WTC11 (cell line): ENCODE results near the gene TEX54. TPM values are rescaled to one million over a fixed set of nuclear protein-coding genes. Genes with fewer than 3 reads are reported as not detected.

Source experiments
- ATAC-seq: fragments of 200-7000 bp; cut with Tn5 transposase; 2 replicates; pipeline ENCODE4 v1.10.0; 2021; ENCODE audit warnings: mild to moderate bottlenecking, moderate library complexity
- CTCF ChIA-PET: fragments of 300-600 bp; sonication (Branson Sonifier 250); formaldehyde crosslinking; loops from one replicate; lab custom pipeline; 2021; ENCODE audit warnings: antibody characterized with exemption; lab: Charles Lee
- POLR2A ChIA-PET: fragments of 350-600 bp; sonication (Branson Sonifier 250); formaldehyde crosslinking; loops from one replicate; lab custom pipeline; 2021; ENCODE audit warnings: antibody characterized with exemption; lab: Charles Lee
- DNase-seq: peaks from one replicate; pipeline ENCODE4 v3.0.0; 2021; ENCODE audit warnings: low spot score
- H3K27ac Mint-ChIP-seq: 2 replicates; pipeline ENCODE4 v1.8.0; 2021; ENCODE audit warnings: mixed read lengths
- H3K27me3 Mint-ChIP-seq: 2 replicates; pipeline ENCODE4 v1.8.0; 2021; ENCODE audit warnings: low read depth, mild to moderate bottlenecking, moderate library complexity, mixed read lengths
- H3K36me3 Mint-ChIP-seq: 2 replicates; pipeline ENCODE4 v1.8.0; 2021; ENCODE audit warnings: mixed read lengths
- H3K4me1 Mint-ChIP-seq: 2 replicates; pipeline ENCODE4 v1.8.0; 2022; ENCODE audit warnings: mixed read lengths
- H3K4me3 Mint-ChIP-seq: 2 replicates; pipeline ENCODE4 v1.8.0; 2021; ENCODE audit warnings: mild to moderate bottlenecking, moderate library complexity, mixed read lengths
- H3K9me3 Mint-ChIP-seq: 2 replicates; pipeline ENCODE4 v1.8.0; 2021; ENCODE audit warnings: mixed read lengths
- E2F4 ChIP-seq: sonication (generic); formaldehyde crosslinking; IDR thresholded peaks from 2 replicates; pipeline ENCODE4 v1.8.1; 2022; ENCODE audit warnings: low read depth, mild to moderate bottlenecking, moderate library complexity, missing genetic modification reagents, borderline replicate concordance
- ELF4 ChIP-seq: sonication (generic); formaldehyde crosslinking; IDR thresholded peaks from 2 replicates; pipeline ENCODE4 v1.8.1; 2022; ENCODE audit warnings: low read depth, mild to moderate bottlenecking, moderate library complexity, missing genetic modification reagents
- FOXP4 ChIP-seq: sonication (generic); formaldehyde crosslinking; IDR thresholded peaks from 2 replicates; pipeline ENCODE4 v1.8.0; 2022; ENCODE audit warnings: mild to moderate bottlenecking, missing genetic modification reagents
- GABPB1 ChIP-seq: sonication (generic); formaldehyde crosslinking; IDR thresholded peaks from 2 replicates; pipeline ENCODE4 v1.8.1; 2023; ENCODE audit warnings: mild to moderate bottlenecking, missing genetic modification reagents
- HMGA2 ChIP-seq: fragments of 250-450 bp; sonication (Bioruptor Pico); IDR thresholded peaks from 2 replicates; pipeline ENCODE4 v1.4.0; 2021; ENCODE audit warnings: mild to moderate bottlenecking, moderate library complexity
- MYBL2 ChIP-seq: sonication (generic); formaldehyde crosslinking; IDR thresholded peaks from 2 replicates; pipeline ENCODE4 v1.8.1; 2023; ENCODE audit warnings: mild to moderate bottlenecking, moderate library complexity, missing genetic modification reagents
- NFATC4 ChIP-seq: fragments of 250-450 bp; sonication (Bioruptor Pico); IDR thresholded peaks from 2 replicates; pipeline ENCODE4 v1.9.0; 2021; ENCODE audit warnings: mild to moderate bottlenecking
- NFYB ChIP-seq: sonication (generic); formaldehyde crosslinking; conservative IDR thresholded peaks from 2 replicates; pipeline ENCODE4 v1.8.0; 2022; ENCODE audit warnings: low read depth, missing genetic modification reagents
- PRDM15 ChIP-seq: sonication (generic); formaldehyde crosslinking; IDR thresholded peaks from 2 replicates; pipeline ENCODE4 v1.8.0; 2022; ENCODE audit warnings: missing genetic modification reagents
- SMAD4 ChIP-seq: sonication (generic); formaldehyde crosslinking; IDR thresholded peaks from 2 replicates; pipeline ENCODE4 v1.8.0; 2022; ENCODE audit warnings: mild to moderate bottlenecking, missing genetic modification reagents
- SP1 ChIP-seq: sonication (generic); formaldehyde crosslinking; conservative IDR thresholded peaks from 2 replicates; pipeline ENCODE4 v1.8.1; 2022; ENCODE audit warnings: missing genetic modification reagents
- TCF7 ChIP-seq: sonication (generic); formaldehyde crosslinking; IDR thresholded peaks from 2 replicates; pipeline ENCODE4 v1.8.0; 2022; ENCODE audit warnings: mild to moderate bottlenecking, low read depth, missing genetic modification reagents, moderate library complexity
- TEAD4 ChIP-seq: sonication (generic); formaldehyde crosslinking; IDR thresholded peaks from 2 replicates; pipeline ENCODE4 v1.8.0; 2022; ENCODE audit warnings: mild to moderate bottlenecking, missing genetic modification reagents
- USF2 ChIP-seq: sonication (generic); formaldehyde crosslinking; IDR thresholded peaks from 2 replicates; pipeline ENCODE4 v1.8.1; 2023; ENCODE audit warnings: mild to moderate bottlenecking, missing genetic modification reagents, moderate library complexity
- ZNF281 ChIP-seq: sonication (generic); formaldehyde crosslinking; IDR thresholded peaks from 2 replicates; pipeline ENCODE4 v1.8.0; 2023; ENCODE audit warnings: mild to moderate bottlenecking, missing genetic modification reagents
- ZNF317 ChIP-seq: sonication (generic); formaldehyde crosslinking; IDR thresholded peaks from 2 replicates; pipeline ENCODE4 v1.8.1; 2023; ENCODE audit warnings: low read depth, mild to moderate bottlenecking, moderate library complexity, missing genetic modification reagents, borderline replicate concordance
- total RNA-seq: library from RNA; stranded (reverse); gene quantifications from 3 replicates; pipeline ENCODE4 v1.2.3, GENCODE V29; 2021
- TF ChIP-seq, protein P1 (sequence below): fragments of 250-450 bp; sonication (Bioruptor Pico); IDR thresholded peaks from 2 replicates; pipeline ENCODE4 v1.9.0; 2021; ENCODE audit warnings: mild to moderate bottlenecking
- TF ChIP-seq, protein P2 (sequence below): sonication (generic); formaldehyde crosslinking; IDR thresholded peaks from 2 replicates; pipeline ENCODE4 v1.8.0; 2023; ENCODE audit warnings: missing genetic modification reagents
- TF ChIP-seq, protein P3 (sequence below): fragments of 250-450 bp; sonication (Bioruptor Pico); IDR thresholded peaks from 2 replicates; pipeline ENCODE4 v1.9.0; 2021; ENCODE audit warnings: mild to moderate bottlenecking

The TEX54 gene
- total RNA-seq, 1 experiment from 2014 or later: not detected

DNA sequence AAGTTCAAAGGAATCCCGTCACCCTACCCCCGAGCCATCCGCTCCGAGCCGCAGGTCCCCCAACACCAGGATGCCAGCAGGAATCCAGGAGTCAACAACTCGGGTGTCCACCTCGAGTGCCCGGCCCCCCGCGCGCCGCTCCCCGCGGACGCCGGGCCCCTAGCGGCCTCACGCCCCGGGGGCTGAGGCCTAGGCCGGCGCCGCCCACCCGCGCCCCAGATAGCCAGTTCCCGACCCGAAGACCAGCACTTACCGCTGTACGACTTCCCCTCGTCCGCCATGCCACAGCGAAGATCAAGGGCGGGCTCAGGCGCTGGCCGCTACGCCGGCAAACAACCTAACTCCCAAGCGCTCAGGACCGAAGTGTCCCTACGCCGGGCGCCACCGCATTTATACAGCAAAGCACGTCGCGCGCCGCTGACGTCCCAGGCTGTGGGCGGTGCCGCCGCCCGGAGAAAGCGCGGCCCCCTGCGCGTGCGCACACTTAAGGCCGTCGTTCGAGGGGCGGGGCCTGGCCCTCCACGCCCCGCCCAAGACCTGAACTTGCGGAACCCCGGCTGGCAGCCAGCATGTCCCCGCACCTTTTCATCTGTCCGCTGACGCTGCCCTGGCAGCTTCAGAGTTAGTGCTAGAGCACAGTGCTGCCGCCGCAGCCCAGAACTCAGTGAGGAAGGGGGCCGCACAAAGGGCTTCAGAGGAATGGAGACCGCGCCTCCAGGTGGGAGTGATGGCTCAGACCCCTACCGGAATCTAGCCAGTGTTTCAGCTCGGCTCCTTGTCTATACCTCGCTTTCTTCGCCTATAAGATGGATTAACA lies 27.4 kb downstream of the TEX54 start, which contains the start of gene NXF1 (continued):
- TF ChIP-seq TCF7 (CRISPR knock-in tag) (peak; percentile 58; the same call in 1 of the 2 replicates), FOXP4 (CRISPR knock-in tag) (peak; percentile 95)
- TF ChIP-seq, all 79 proteins: peak for 32

GRCh38 chr11:62804310-62805075 lies 28.1 kb downstream of the TEX54 start:
- Mint-ChIP-seq H3K4me1 (peaks cover 22% of the 10 kb centered on the region), H3K27me3 (no peaks in the 10 kb centered on the region), H3K36me3 (peaks cover 29% of the 10 kb centered on the region), H3K4me3 (peak overlapping the region; percentile 98), H3K27ac (peak overlapping the region; percentile 92), H3K9me3 (no peaks in the 10 kb centered on the region)
- CTCF ChIA-PET: no interaction called here
- ATAC-seq (no peak), DNase-seq (no peak)
- POLR2A ChIA-PET: interaction anchor here (1.0 kb wide), 1 partner anchor 28 kb away, joined by 3 read pairs; the partner anchor contains the start of gene STX5
- TF ChIP-seq GABPB1 (CRISPR knock-in tag) (no peak), USF2 (CRISPR knock-in tag) (no peak), NFYB (CRISPR knock-in tag) (no peak), SMAD4 (CRISPR knock-in tag) (no peak), HMGA2 (CRISPR knock-in tag) (no peak), PRDM15 (no peak), ZNF281 (CRISPR knock-in tag) (no peak), ZNF317 (CRISPR knock-in tag) (no peak), NFATC4 (no peak), E2F4 (no peak), TEAD4 (CRISPR knock-in tag) (no peak), ELF4 (CRISPR knock-in tag) (no peak), MYBL2 (CRISPR knock-in tag) (no peak), SP1 (CRISPR knock-in tag) (no peak)
- TF ChIP-seq, protein P1, sequence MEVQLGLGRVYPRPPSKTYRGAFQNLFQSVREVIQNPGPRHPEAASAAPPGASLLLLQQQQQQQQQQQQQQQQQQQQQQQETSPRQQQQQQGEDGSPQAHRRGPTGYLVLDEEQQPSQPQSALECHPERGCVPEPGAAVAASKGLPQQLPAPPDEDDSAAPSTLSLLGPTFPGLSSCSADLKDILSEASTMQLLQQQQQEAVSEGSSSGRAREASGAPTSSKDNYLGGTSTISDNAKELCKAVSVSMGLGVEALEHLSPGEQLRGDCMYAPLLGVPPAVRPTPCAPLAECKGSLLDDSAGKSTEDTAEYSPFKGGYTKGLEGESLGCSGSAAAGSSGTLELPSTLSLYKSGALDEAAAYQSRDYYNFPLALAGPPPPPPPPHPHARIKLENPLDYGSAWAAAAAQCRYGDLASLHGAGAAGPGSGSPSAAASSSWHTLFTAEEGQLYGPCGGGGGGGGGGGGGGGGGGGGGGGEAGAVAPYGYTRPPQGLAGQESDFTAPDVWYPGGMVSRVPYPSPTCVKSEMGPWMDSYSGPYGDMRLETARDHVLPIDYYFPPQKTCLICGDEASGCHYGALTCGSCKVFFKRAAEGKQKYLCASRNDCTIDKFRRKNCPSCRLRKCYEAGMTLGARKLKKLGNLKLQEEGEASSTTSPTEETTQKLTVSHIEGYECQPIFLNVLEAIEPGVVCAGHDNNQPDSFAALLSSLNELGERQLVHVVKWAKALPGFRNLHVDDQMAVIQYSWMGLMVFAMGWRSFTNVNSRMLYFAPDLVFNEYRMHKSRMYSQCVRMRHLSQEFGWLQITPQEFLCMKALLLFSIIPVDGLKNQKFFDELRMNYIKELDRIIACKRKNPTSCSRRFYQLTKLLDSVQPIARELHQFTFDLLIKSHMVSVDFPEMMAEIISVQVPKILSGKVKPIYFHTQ (CRISPR knock-in tag): no peak
- TF ChIP-seq, protein P2, sequence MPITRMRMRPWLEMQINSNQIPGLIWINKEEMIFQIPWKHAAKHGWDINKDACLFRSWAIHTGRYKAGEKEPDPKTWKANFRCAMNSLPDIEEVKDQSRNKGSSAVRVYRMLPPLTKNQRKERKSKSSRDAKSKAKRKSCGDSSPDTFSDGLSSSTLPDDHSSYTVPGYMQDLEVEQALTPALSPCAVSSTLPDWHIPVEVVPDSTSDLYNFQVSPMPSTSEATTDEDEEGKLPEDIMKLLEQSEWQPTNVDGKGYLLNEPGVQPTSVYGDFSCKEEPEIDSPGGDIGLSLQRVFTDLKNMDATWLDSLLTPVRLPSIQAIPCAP (CRISPR knock-in tag): no peak
- TF ChIP-seq, protein P3, sequence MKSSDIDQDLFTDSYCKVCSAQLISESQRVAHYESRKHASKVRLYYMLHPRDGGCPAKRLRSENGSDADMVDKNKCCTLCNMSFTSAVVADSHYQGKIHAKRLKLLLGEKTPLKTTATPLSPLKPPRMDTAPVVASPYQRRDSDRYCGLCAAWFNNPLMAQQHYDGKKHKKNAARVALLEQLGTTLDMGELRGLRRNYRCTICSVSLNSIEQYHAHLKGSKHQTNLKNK (CRISPR knock-in tag): no peak
